SKM-1 (cell line): Measurements from ENCODE around the gene SLC17A5.
"Not testable (repeated sequence)": the region's sequence is repeated elsewhere in the genome, so short reads cannot be mapped to it uniquely, and the experiment has no call there.

Source experiments
- DNase-seq: peaks from one replicate; lab custom pipeline; 2025; ENCODE audit not compliant: unreplicated experiment; lab: John Stamatoyannopoulos, UW

SLC17A5 gene

DNA sequence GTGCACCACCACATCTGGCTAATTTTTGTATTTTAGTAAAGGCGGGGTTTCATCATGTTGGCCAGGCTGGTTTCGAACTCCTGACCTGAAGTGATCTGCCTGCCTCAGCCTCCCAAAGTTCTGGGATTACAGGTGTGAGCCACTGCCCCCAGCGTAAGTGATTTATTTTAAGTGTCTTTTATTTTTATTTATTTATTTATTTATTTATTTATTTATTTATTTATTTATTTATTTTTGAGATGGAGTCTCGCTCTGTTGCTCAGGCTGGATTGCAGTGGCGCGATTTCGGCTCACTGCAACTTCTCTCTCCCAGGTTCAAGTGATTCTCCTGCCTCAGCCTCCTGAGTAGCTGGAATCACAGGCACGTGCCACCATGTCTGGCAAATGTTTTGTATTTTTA, 30.3 kb downstream of the SLC17A5 start:
- DNase-seq, result not testable (repeated sequence)

DNA sequence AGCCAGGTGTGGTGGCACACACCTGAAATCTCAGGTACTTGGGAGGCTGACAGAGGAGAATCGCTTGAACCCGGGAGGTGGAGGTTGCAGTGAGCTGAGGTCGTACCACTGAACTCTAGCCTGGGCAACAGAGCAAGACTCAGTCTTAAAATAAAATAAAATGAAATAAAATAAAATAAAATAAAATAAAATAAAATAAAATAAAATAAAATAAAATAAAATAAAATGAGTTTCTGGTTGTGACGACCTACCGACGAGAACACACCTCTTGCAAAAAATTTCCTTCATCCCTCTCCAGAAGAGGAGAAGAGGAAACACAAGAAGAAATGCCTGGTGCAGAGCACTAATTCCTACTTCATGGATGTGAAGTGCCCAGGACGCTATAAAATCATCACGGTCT, 35.7 kb downstream of the SLC17A5 start:
- DNase-seq, result not testable (repeated sequence)

DNA sequence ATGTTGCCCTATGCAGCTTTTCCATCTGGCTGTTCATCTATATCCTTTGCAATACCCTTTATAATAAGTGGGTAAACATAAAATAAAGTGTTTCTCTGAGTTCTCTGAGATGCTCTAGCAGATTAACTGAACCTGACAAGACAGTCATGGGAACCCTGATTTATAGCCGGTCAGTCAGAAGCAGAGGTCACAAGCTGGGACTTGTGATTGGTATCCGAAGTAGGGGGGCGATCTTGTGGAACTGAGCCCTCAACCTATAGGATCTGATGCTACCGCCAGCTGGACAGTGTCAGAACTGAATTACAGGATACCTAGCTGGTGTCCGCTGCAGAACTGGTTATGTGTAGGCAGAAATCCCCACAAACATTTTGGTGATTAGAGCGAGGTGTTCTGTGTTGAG, 39.0 kb downstream of the SLC17A5 start:
- no peak for DNase-seq

DNA sequence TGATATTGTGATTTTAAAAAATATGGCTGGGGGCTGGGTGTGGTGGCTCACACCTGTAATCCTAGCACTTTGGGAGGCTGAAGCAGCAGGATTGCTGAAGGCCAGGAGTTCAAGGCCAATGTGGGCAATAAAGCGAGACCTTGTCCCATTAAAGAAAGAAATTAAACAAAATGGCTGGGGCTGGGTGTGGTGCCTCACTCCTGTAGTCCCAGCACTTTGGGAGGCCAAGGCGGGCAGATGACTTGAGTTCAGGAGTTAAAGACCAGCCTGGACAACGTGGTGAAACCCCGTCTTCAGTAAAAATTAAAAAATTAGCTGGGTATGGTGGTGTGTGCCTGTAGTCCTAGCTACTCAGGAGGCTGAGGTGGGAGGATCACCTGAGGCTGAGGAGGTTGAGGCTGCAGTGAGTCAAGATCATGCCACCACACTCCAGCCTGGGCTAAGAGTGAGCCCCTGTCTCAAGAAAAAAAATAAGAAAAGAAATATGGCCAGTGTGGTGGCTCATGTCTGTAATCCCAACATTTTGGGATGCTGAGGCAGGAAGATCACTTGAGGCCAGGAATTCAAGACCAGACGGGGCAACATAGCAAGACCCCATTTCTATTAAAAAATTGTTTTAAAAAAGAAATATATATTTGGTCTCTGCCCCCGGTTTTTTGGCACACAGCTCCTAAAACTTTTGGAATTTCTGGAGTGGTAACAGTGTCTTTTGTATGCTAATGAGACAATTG, 39.8 kb downstream of the SLC17A5 start:
- no peak for DNase-seq

DNA sequence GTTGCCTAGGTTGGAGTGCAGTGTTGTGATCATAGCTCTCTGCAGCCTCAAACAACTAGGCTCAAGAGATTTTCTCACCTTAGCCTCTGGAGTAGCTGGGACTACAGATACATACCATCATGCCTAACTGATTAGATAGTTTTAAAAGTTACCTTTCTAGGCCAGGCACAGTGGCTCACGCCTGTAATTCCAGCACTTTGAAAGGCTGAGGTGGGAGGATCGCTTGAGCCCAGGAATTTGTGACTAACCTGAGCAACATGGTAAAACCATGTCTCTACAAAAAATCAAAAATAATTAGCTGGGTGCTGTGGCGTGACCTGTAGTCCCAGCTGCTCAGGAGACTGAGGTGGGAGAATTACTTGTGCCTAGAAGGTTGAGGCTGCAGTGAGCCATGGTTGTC, 41.2 kb downstream of the SLC17A5 start:
- DNase-seq, result no peak

DNA sequence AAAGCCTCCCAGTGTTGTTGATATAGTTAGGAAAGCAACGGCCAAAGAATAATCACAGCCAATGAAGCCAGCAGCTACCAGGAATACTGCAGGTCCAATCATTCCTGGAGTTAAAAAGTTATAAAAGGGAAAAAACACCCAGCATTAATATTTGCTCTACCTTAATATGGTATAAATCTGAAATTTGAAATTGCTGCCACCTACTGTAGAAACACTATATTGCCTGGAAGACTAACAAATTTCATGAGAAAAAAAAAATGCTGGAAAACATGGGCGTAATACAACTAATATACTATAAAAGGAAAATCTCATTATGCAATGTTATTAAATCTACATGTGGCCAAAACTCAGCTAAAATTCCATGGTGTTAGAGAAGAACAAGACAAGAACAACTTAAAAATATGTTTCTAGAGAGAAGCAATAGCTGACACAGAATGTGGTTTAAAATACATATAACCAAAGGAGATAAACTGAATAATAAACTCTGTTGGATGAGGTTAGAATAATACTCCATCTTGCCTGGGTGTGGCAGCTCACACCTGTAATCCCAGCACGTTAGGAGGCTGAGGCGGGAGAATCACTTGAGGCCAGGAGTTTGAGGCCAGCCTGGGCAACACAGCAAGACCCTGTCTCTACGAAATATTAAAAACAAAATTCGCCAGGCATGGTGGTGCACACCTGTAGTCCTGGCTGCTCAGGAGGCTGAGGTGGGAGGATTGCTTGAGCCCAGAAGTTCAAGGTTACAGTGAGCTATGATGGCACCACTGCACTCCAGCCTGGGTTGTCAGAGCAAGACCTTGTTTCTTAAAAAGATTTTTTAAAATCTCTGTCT, 43.1 kb downstream of the SLC17A5 start:
- peak; percentile 35 for DNase-seq

DNA sequence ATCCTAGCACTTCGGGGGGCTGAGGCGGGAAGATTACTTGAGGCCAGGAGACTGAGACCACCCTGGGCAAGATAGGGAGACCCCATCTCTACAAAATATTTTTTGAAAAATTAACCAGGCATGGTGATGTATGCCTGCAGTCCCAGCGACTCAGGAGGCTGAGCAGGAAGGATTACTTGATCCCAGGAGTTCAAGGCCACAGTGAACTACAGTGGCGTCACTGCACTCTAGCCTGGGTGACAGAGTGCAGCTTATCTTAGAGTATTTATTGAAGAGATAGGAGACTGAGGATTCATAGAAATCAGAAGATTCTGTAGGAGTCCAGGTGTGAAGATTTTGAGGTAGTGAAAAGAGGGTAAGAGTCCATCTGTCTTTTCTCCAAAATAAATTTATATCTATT, 45.0 kb downstream of the SLC17A5 start:
- DNase-seq, result no peak

DNA sequence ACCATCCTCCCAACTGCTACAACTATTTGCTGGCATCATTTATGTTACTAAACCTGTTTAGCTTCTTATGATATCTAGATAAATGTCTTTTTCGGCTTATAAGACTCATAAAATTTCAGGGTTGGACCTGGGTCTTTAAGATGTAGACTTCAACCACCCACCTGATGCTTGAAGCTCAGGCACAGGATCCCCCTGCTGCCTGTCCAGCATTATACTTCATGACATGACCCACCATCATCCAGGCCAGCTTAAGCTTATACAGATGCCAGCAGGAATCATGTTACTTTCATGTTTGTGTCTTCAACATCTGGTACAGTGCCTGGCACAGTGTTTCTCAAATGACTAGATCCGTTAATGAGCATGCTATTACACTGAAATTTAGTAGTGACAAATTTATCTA, 47.4 kb downstream of the SLC17A5 start:
- DNase-seq, result no peak

DNA sequence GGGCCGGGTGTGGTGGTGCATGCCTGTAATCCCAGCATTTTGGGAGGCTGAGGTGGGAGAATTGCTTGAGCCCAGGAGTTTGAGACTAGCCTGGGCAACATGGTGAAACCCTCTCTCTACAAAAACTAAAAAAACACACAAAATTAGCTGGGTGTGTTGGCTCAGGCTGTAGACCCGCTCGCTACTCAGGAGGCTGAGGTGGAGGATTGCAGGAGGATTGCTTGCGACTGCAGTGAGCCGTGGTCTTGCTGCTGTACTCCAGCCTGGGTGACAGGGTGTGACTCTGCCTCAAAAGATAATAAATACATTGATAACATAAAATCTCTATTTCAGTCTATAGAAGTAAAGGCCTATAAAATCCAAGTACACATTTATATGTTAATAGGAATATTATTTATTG, 49.3 kb downstream of the SLC17A5 start:
- DNase-seq, result no peak

DNA sequence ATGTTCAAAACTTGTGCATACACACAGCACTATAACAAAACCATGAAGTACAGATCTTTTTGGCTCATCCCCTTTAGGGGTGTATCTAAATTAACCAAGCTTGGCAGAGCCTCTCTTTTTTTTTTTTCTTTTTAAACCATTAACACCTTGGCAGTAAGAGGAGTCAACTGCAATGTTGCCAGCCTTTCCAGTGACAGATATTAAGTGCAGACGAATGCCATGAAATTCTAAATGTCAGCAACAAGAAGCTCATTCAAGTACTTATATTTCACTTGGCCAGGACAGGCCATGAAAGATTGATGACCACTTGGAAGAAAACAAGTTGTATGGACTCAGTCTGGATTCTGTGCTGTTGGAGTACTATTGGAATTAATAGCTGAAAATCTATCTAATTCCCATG, 49.8 kb downstream of the SLC17A5 start:
- no peak for DNase-seq

DNA sequence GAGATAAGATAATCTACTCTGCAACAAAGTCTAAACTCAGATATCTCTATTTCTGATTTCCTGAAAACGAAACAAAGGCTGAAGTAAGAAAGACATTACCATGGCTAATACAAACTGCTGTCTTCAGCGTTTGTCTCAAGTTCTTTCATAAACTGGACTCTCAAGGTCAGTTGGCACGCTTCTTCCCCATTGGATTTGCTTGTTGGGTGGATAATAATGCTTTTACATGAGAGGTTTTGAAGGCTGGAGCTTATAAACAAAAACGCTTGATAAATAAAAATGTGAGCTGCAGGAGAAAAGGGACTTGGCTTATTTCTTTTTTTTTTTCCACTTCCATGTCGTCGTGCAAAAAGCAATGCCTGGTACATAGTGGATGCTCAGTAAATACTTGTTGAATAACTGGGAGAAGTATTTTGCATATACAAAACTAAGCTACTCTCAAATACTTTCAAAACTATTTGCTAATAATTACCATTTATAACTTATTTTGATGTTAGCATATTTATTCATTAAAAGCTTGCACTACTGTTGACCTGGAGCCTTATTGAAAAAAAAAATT, 67.3 kb downstream of the SLC17A5 start:
- no peak for DNase-seq

DNA sequence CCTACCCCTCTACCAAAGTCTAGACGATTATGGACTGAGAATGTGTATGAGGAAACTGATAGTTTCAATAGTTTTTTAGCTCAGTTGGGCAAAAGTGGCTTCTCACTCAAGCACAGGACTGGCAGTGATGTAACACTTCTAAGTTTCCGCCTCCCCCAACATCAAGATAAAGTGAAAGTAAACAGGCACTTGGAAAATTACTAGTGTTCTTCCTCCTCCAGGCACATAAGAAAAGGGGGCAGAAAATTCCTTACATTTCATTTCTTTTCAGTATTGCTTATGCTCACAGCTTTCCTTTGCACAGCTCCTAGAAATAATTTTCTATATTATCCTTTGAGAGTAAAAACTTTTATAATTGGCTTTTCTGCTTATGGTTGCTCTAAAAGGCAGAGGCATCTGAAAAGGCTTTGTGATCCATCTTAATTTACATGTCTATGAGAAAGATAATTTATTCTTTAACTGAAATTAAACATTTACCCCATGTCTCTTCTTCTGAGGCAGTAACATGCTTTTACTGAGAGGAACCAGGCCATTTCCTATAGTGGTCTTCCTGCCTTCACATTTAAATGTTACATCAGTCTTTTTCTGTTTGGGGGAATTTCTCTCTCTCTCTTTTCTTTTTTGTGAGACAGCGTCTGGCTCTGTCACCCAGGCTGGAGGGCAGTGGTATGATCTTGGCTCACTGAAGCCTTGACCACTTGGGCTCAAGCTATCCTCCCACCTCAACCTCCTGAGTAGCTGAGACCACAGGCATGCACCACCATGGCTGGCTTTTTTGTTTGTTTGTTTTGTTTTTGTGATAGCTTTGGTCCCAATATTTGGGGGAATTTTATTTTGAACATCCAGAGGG, 68.0 kb downstream of the SLC17A5 start:
- peak; percentile 65 for DNase-seq

DNA sequence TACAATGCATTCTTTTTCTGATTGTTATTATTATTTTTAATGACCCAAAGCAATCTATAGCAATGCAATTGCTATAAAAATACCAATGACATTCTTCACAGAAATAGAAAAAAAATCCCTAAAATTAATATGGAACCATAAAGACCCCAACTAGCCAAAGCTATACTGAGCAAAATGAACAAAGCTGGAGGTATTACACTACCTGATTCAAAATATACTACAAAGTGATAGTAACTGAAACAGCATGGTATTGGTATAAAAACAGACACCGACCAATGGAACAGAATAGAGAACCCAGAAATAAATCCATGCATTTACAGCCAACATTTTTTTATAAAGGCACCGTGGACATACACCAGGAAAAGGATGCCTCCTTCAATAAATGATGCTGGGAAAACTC, 72.5 kb downstream of the SLC17A5 start:
- DNase-seq, result no peak

DNA sequence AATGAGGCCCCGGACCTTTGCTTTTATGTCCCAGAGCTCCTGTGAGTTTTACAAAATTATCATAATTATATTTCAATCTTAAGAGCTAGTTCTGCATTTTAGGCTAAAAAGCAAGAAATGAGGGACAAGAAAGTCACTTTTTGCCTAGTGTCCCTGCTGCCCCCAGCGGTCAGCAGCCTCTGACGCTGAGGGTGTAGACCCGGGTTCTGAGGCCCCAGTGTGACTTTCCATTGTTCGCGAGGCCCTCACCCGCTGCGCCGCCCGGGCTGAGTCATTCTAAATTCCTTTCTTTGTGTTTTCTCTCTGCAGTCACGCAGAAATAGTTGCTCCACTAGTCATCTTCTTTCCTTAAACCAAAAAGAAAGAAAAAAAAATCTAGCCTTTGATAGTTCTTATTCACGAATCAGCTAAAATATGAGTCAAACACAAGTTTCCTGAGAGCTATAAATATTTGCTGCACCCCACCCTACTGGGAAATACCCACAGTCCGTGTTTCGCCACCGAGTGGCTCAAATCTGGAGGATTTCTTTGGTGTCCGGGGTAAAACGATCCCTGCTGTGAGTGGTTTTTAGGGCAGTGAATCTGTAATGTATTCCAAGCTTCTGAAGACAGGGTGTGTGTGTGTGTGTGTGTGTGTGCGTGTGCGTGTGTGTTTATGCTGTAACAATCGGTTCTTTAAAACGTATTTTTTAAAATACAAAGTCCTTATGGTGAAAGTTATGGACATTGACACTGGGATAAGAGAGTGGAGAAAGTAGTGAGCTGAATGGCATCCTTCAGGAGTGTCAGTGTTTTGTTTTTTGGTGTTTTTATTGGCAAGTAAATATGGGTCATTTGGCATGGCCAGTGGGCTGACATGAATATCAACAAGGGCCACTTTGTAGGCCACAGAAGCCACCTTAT, 73.3 kb downstream of the SLC17A5 start:
- DNase-seq, result peak; percentile 23

DNA sequence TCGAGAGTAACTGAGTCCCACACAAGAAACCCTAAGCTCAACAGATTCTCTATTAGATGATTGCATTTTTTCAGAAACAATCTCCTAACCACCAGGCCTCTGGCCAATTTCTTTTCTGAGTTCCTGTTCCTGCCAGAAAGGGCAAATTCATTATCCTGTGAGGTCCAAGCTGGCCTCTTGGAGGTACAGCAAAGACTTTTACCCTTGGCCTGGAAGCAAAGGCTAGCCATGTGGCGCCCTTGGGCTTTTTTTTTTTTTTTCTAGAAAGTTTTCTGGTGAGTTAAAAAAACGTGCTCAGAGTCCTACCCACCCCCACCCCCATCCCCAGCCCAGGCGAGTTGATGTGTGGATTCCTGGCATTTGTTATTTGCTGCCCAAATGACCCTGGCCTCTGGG, 73.9 kb downstream of the SLC17A5 start:
- no peak for DNase-seq

DNA sequence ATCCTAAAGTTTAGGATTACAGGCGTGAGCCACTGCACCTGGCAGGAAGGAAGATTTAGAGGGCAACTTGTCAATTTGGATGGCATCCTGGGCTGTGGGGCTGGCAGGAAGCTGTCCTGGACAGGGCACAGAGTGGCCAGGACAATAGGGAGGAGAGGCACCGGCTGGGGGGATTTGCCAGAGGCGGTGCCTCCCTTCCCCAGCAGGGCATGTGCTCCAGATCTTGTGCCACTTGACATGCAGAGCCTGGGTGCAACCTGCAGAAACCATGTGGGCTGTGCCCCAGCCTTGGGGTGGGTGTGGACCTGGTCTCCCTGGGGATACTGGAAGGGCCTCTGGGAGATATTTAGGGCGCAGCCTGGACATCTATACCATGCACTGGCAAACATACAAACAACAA, 74.4 kb downstream of the SLC17A5 start:
- DNase-seq, result no peak

DNA sequence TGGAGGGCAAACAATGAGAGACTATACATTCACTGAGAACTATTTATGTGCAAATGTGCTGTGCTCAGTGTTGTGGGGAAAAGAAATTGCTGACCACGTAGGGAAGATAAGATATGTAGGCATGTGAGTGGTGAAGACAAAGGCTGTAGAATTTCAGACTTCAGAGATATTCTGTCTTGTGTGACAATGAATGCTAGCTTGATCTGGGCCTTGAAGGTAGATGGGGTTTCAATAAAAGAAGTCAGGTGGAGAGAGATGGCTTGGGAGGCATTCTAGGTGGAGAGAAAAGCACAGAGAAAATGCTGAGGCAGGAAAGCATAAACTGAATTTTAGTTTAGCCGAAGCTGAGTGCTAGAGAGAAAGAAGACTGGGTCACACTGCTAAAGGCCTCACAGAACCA, 76.1 kb downstream of the SLC17A5 start:
- DNase-seq, result no peak

DNA sequence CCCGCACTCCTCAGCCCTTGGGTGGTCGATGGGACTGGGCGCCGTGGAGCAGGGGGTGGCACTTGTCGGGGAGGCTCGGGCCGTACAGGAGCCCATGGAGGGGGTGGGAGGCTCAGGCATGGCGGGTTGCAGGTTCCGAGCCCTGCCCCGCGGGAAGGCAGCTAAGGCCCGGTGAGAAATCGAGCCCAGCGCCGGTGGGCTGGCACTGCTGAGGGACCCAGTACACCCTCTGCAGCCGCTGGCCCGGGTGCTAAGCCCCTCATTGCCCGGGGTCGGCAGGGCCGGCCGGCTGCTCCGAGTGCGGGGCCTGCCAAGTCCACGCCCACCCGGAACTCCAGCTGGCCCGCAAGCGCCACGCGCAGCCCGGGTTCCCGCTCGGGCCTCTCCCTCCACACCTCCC, 81.3 kb downstream of the SLC17A5 start:
- DNase-seq, result not testable (repeated sequence)

DNA sequence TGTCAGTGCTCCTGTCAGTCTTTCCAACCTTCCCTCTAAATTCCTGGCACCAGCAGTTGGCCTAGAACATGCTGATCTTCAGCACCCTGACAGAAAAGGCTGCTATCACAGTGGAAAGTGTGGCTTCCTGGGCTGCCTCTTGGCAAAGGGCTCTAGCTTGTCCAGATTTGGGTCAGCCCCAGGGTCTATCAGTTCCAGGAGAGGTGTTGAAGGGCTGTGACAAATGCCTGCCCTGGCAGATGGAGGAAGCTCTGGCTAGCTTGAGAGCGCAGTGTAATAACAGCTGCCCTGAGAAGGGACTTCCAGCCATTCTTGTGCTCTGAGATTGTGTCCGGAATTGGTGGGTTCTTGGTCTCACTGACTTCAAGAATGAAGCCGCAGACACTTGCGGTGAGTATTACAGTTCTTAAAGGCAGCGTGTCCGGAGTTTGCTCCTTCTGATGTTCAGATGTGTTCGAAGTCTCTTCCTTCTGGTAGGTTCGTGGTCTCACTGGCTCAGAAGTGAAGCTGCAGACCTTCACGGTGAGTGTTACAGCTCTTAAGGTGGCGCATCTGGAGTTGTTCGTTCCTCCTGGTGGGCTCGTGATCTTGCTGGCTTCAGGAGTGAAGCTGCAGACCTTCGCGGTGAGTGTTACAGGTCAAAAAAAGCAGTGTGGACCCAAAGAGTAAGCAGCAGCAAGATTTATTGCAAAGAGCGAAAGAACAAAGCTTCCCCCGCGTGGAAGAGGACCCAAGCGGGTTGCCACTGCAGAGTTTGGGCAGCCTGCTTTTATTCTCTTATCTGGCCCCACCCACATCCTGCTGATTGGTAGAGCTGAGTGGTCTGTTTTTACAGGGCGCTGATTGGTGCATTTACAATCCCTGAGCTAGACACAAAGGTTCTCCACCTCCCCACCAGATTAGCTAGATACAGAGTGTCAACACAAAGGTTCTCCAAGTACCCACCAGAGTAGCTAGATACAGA, 82.3 kb downstream of the SLC17A5 start:
- DNase-seq, result not testable (repeated sequence)
